SK-N-SH (cell line): Measurements from ENCODE around the gene KRTAP1-3. TPM values are rescaled to one million over a fixed set of nuclear protein-coding genes. Genes with fewer than 3 reads are reported as not detected.

Source experiments
- CTCF ChIA-PET: fragments of 300-600, 350-600 bp; formaldehyde crosslinking; extraction: SDS; loops from one replicate; lab custom pipeline; 2021; lab: Yijun Ruan, JAX
- POLR2A ChIA-PET: fragments of 350-600 bp; sonication (Branson Sonifier 250); formaldehyde crosslinking; extraction: SDS; loops from one replicate; lab custom pipeline; 2020; ENCODE audit warnings: antibody characterized with exemption, inconsistent platforms; lab: Yijun Ruan, JAX
- DNase-seq: peaks from one replicate; pipeline ENCODE4 v3.0.0; 2012
- H2AFZ ChIP-seq: fragments of 200-600 bp; sonication (generic); 2 replicates; pipeline ENCODE4 v1.8.1; 2016; ENCODE audit warnings: antibody characterized with exemption, mild to moderate bottlenecking, low read depth
- H3F3A ChIP-seq: fragments of 200-600 bp; sonication (generic); replicated peaks from 2 replicates; pipeline ENCODE3; 2016; ENCODE audit warnings: antibody characterized with exemption, mild to moderate bottlenecking; ENCODE audit not compliant: insufficient read depth
- H3K27ac ChIP-seq, 2 experiments: fragments of 200-500 bp in 1 of 2; fragments of 200-600 bp in 1 of 2; sonication (Bioruptor generic) in 1 of 2; sonication (generic), shearing (Covaris generic) in 1 of 2; 2 replicates each; pipeline versions ENCODE4 v1.5.1 to v1.6.1; 2014 to 2016; ENCODE audit warnings: low read depth in 2 of 2, inconsistent platforms in 1 of 2, low read length in 1 of 2, mild to moderate bottlenecking in 1 of 2, mixed read lengths in 1 of 2
- H3K27me3 ChIP-seq: fragments of 200-600 bp; sonication (generic), shearing (Covaris generic); 2 replicates; pipeline ENCODE4 v1.6.1; 2016; ENCODE audit warnings: mixed run types; ENCODE audit not compliant: insufficient read depth
- H3K36me3 ChIP-seq, 2 experiments: fragments of 200-500 bp in 1 of 2; fragments of 200-600 bp in 1 of 2; sonication (Bioruptor generic) in 1 of 2; sonication (generic) in 1 of 2; replicated peaks in 1 of 2; 2 replicates each; pipeline versions ENCODE3 to v1.5.1; 2014 to 2016; ENCODE audit warnings: low read length in 1 of 2, mild to moderate bottlenecking in 1 of 2; ENCODE audit not compliant: insufficient read depth in 2 of 2, control insufficient read depth in 1 of 2
- H3K4me1 ChIP-seq, 2 experiments: fragments of 200-500 bp in 1 of 2; fragments of 200-600 bp in 1 of 2; sonication (Bioruptor generic) in 1 of 2; sonication (generic), shearing (Covaris generic) in 1 of 2; 2 replicates each; pipeline versions ENCODE4 v1.5.1 to v1.6.1; 2014 to 2016; ENCODE audit warnings: low read depth in 1 of 2, low read length in 1 of 2, mixed run types in 1 of 2; ENCODE audit not compliant: insufficient read depth in 2 of 2, control insufficient read depth in 1 of 2
- H3K4me2 ChIP-seq: fragments of 200-600 bp; sonication (generic), shearing (Covaris generic); 2 replicates; pipeline ENCODE4 v1.6.1; 2017; ENCODE audit warnings: mixed run types
- H3K4me3 ChIP-seq, 2 experiments: fragments of 200-500 bp in 1 of 2; fragments of 200-600 bp in 1 of 2; sonication (Bioruptor generic) in 1 of 2; sonication (generic), shearing (Covaris generic) in 1 of 2; 2 replicates each; pipeline versions ENCODE4 v1.5.1 to v1.8.1; 2014 to 2016; ENCODE audit warnings: low read depth in 2 of 2, inconsistent platforms in 1 of 2, low read length in 1 of 2, mild to moderate bottlenecking in 1 of 2, mixed read lengths in 1 of 2, moderate library complexity in 1 of 2
- H3K79me2 ChIP-seq: fragments of 200-600 bp; sonication (generic); 2 replicates; pipeline ENCODE4 v1.8.1; 2017; ENCODE audit warnings: mild to moderate bottlenecking; ENCODE audit not compliant: insufficient read depth
- H3K9ac ChIP-seq: fragments of 200-600 bp; sonication (generic); 2 replicates; pipeline ENCODE4 v1.6.1; 2017; ENCODE audit warnings: mixed run types
- H3K9me2 ChIP-seq: fragments of 200-600 bp; sonication (generic); 2 replicates; pipeline ENCODE4 v1.6.1; 2017; ENCODE audit warnings: mixed run types
- H3K9me3 ChIP-seq: fragments of 200-600 bp; sonication (generic); 2 replicates; pipeline ENCODE4 v1.6.1; 2017; ENCODE audit warnings: mixed run types, mild to moderate bottlenecking, moderate library complexity
- H4K20me1 ChIP-seq: fragments of 200-600 bp; sonication (generic); 2 replicates; pipeline ENCODE4 v1.6.1; 2017; ENCODE audit warnings: mild to moderate bottlenecking, mixed run types; ENCODE audit not compliant: insufficient read depth
- EP300 ChIP-seq, 2 experiments: IDR thresholded peaks; 2 replicates each; pipeline versions ENCODE4 v1.4.0 to v1.6.1; 2012; ENCODE audit warnings: borderline replicate concordance in 1 of 2, low read depth in 1 of 2, low read length in 1 of 2
- EZH2phosphoT487 ChIP-seq: fragments of 200-600 bp; sonication (generic); IDR thresholded peaks from 2 replicates; pipeline ENCODE4 v1.6.1; 2017; ENCODE audit warnings: low read depth, mixed run types, mild to moderate bottlenecking, antibody characterized with exemption, moderate library complexity, borderline replicate concordance
- FOSL2 ChIP-seq: IDR thresholded peaks from 2 replicates; pipeline ENCODE4 v1.4.0; 2012; ENCODE audit warnings: low read depth, mild to moderate bottlenecking, moderate library complexity, borderline replicate concordance
- GABPA ChIP-seq: IDR thresholded peaks from 2 replicates; pipeline ENCODE4 v1.4.0; 2012; ENCODE audit warnings: low read depth, mild to moderate bottlenecking
- GATA2 ChIP-seq: sonication (generic); formaldehyde crosslinking; IDR thresholded peaks from 2 replicates; pipeline ENCODE4 v1.5.0; 2020; ENCODE audit warnings: mild to moderate bottlenecking, missing genetic modification reagents
- MXI1 ChIP-seq: IDR thresholded peaks from 2 replicates; pipeline ENCODE4 v1.6.1; 2012; ENCODE audit warnings: mild to moderate bottlenecking, low read depth, low read length, improper control_type of control experiment
- POLR2AphosphoS5 ChIP-seq: IDR thresholded peaks from 2 replicates; pipeline ENCODE4 v1.6.1; 2012; ENCODE audit warnings: low read depth, low read length
- SIN3A ChIP-seq: IDR thresholded peaks from 2 replicates; pipeline ENCODE4 v1.6.1; 2012; ENCODE audit warnings: low read depth, mild to moderate bottlenecking, low read length, moderate library complexity, borderline replicate concordance
- TCF12 ChIP-seq: IDR thresholded peaks from 2 replicates; pipeline ENCODE4 v1.4.0; 2012
- USF1 ChIP-seq: IDR thresholded peaks from 2 replicates; pipeline ENCODE4 v1.4.0; 2012; ENCODE audit warnings: low read depth, borderline replicate concordance
- ZBTB33 ChIP-seq: IDR thresholded peaks from 2 replicates; pipeline ENCODE4 v1.4.0; 2012; ENCODE audit warnings: low read depth, borderline replicate concordance
- WGBS: methylation state at CpG from one replicate; pipeline ENCODE4 v1.1.6; 2017; ENCODE audit warnings: low lambda C conversion rate; 5-methylcytosine and 5-hydroxymethylcytosine counted together
- polyA plus RNA-seq, 3 experiments: library from polyadenylated mRNA; depleted of rRNA; stranded (reverse); fragments of >200 nt; gene quantifications; 2 replicates each; pipeline ENCODE4 v1.2.3, GENCODE V29; 2012

The KRTAP1-3 gene
- polyA plus RNA-seq, 1 of the 3 experiments (the other 2 are of a cell fraction): not detected

GRCh38 chr17:40997361-40997760 lies 37.3 kb downstream of the KRTAP1-3 start:
- POLR2A ChIA-PET: no interaction called here
- Histone ChIP-seq H3K9me2 (no peaks in the 10 kb centered on the region), H3K27me3 (peaks cover 40% of the 10 kb centered on the region; the same call in 1 of the 2 replicates), H3K79me2 (no peaks in the 10 kb centered on the region), H3K36me3 (no peaks in the 10 kb centered on the region), H3K27ac (no peak overlapping the region), H3F3A (no peaks in the 10 kb centered on the region), H2AFZ (no peak overlapping the region), H3K9me3 (no peaks in the 10 kb centered on the region), H3K4me1 (no peaks in the 10 kb centered on the region), H4K20me1 (no peaks in the 10 kb centered on the region), H3K4me3 (no peak overlapping the region), H3K4me2 (no peak overlapping the region), H3K9ac (no peak overlapping the region)
- CTCF ChIA-PET: interaction anchor here (0.7 to 1.1 kb wide), 2 partner anchors 50 to 552 kb away, joined by 3 read pairs; no protein-coding TSS in a partner anchor
- WGBS: 6% methylated on average over 2 of the region's 2 CpGs
- TF ChIP-seq EZH2phosphoT487: no peak
- TF ChIP-seq MXI1: no peak
- TF ChIP-seq USF1: no peak
- TF ChIP-seq EP300 (IDR thresholded peaks at IDR 0.05; ENCODE audit: borderline replicate concordance in 1 of 2, low read depth in 1 of 2, low read length in 1 of 2): no peak
- DNase-seq: no peak

GRCh38 chr17:40996829-40997228 lies 37.8 kb downstream of the KRTAP1-3 start:
- Histone ChIP-seq H3K4me1 (no peaks in the 10 kb centered on the region), H3K36me3 (no peaks in the 10 kb centered on the region), H3K9me2 (no peaks in the 10 kb centered on the region), H2AFZ (no peak overlapping the region), H3K9me3 (no peaks in the 10 kb centered on the region), H3K4me3 (no peak overlapping the region), H3K27ac (no peak overlapping the region), H3F3A (no peaks in the 10 kb centered on the region), H3K4me2 (no peak overlapping the region), H3K27me3 (peaks cover 40% of the 10 kb centered on the region), H4K20me1 (no peaks in the 10 kb centered on the region), H3K9ac (no peak overlapping the region), H3K79me2 (no peaks in the 10 kb centered on the region)
- DNase-seq: no peak
- 25% methylated on average over 4 of the region's 4 CpGs for WGBS
- CTCF ChIA-PET: interaction anchor here (0.7 to 1.1 kb wide), 2 partner anchors 50 to 552 kb away, joined by 3 read pairs; no protein-coding TSS in a partner anchor
- no peak for TF ChIP-seq FOSL2
- TF ChIP-seq POLR2AphosphoS5: no peak
- TF ChIP-seq GATA2 (CRISPR knock-in tag): no peak
- no peak for TF ChIP-seq ZBTB33
- no peak for TF ChIP-seq TCF12
- TF ChIP-seq SIN3A: no peak
- no peak for TF ChIP-seq GABPA
- TF ChIP-seq USF1: no peak
- POLR2A ChIA-PET: no interaction called here
